ENCODE measurements around the gene ASPRV1. TPM values are rescaled to one million over a fixed set of nuclear protein-coding genes. Genes with fewer than 3 reads are reported as not detected.
A peak's percentile ranks its signal among the peaks of the same experiment; 100 is the strongest.

ASPRV1 gene
- total and polyA plus RNA-seq, 4 donors: 3.1 to 7.7 (median 6.0) TPM

- DNase-seq (ENCODE audit: low read depth in 4 of 6, low spot score in 6 of 6): no peak
- 91% methylated on average over 11 of the region's 12 CpGs for WGBS (ENCODE audit: insufficient coverage)
- Histone ChIP-seq H3K27me3 (ENCODE audit: control insufficient read depth, insufficient read depth, low read length) (no peaks in the 10 kb centered on the region), H3K4me1 (ENCODE audit: control insufficient read depth, insufficient read depth, low read length) (no peaks in the 10 kb centered on the region), H3K9me3 (ENCODE audit: control insufficient read depth, insufficient read depth, low read length) (no peaks in the 10 kb centered on the region), H3K27ac (ENCODE audit: low read depth, low read length) (no peak overlapping the region), H3K4me3 (ENCODE audit: low read depth, low read length) (no peak overlapping the region), H3K36me3 (ENCODE audit: control insufficient read depth, insufficient read depth, low read length) (peaks cover 46% of the 10 kb centered on the region)
Measured at GRCh38 chr2:69989441-69990105, 28.1 kb upstream of the ASPRV1 start.

GRCh38 chr2:69989009-69989408 lies 27.6 kb upstream of the ASPRV1 start:
- WGBS (ENCODE audit: insufficient coverage): 78% methylated on average over 2 of the region's 3 CpGs
- Histone ChIP-seq H3K36me3 (ENCODE audit: control insufficient read depth, insufficient read depth, low read length) (peaks cover 40% of the 10 kb centered on the region), H3K4me3 (ENCODE audit: low read depth, low read length) (no peak overlapping the region), H3K4me1 (ENCODE audit: control insufficient read depth, insufficient read depth, low read length) (no peaks in the 10 kb centered on the region), H3K9me3 (ENCODE audit: control insufficient read depth, insufficient read depth, low read length) (no peaks in the 10 kb centered on the region), H3K27ac (ENCODE audit: low read depth, low read length) (no peak overlapping the region), H3K27me3 (ENCODE audit: control insufficient read depth, insufficient read depth, low read length) (no peaks in the 10 kb centered on the region)
- DNase-seq (ENCODE audit: low read depth in 4 of 6, low spot score in 6 of 6): no peak

- H3K4me3 ChIP-seq (ENCODE audit: low read depth, low read length): no peak overlapping the region
- no peak for DNase-seq (ENCODE audit: low read depth in 4 of 6, low spot score in 6 of 6)
- no peaks in the 10 kb centered on the region for H3K9me3 ChIP-seq (ENCODE audit: control insufficient read depth, insufficient read depth, low read length)
- WGBS (ENCODE audit: insufficient coverage): 100% methylated on average over 4 of the region's 5 CpGs
- no peaks in the 10 kb centered on the region for H3K27me3 ChIP-seq (ENCODE audit: control insufficient read depth, insufficient read depth, low read length)
- H3K36me3 ChIP-seq (ENCODE audit: control insufficient read depth, insufficient read depth, low read length): peaks cover 37% of the 10 kb centered on the region
- no peaks in the 10 kb centered on the region for H3K4me1 ChIP-seq (ENCODE audit: control insufficient read depth, insufficient read depth, low read length)
- no peak overlapping the region for H3K27ac ChIP-seq (ENCODE audit: low read depth, low read length)
Measured at GRCh38 chr2:69988086-69988635, 26.7 kb upstream of the ASPRV1 start.

GRCh38 chr2:69986691-69987090 lies 25.3 kb upstream of the ASPRV1 start:
- DNase-seq (ENCODE audit: low read depth in 4 of 6, low spot score in 6 of 6): no peak
- no peaks in the 10 kb centered on the region for H3K4me1 ChIP-seq (ENCODE audit: control insufficient read depth, insufficient read depth, low read length)
- no peak overlapping the region for H3K27ac ChIP-seq (ENCODE audit: low read depth, low read length)
- no peak overlapping the region for H3K4me3 ChIP-seq (ENCODE audit: low read depth, low read length)
- peaks cover 34% of the 10 kb centered on the region for H3K36me3 ChIP-seq (ENCODE audit: control insufficient read depth, insufficient read depth, low read length)
- H3K27me3 ChIP-seq (ENCODE audit: control insufficient read depth, insufficient read depth, low read length): no peaks in the 10 kb centered on the region
- no peaks in the 10 kb centered on the region for H3K9me3 ChIP-seq (ENCODE audit: control insufficient read depth, insufficient read depth, low read length)
- 70% methylated on average over 2 of the region's 4 CpGs for WGBS (ENCODE audit: insufficient coverage)

GRCh38 chr2:69985688-69986087 lies 24.3 kb upstream of the ASPRV1 start:
- 91% methylated on average over 10 of the region's 10 CpGs for WGBS (ENCODE audit: insufficient coverage)
- DNase-seq (ENCODE audit: low read depth in 4 of 6, low spot score in 6 of 6): peak in 1 of 6 donors; percentile 10
- H3K27ac ChIP-seq (ENCODE audit: low read depth, low read length): no peak overlapping the region
- H3K4me3 ChIP-seq (ENCODE audit: low read depth, low read length): no peak overlapping the region
- H3K27me3 ChIP-seq (ENCODE audit: control insufficient read depth, insufficient read depth, low read length): no peaks in the 10 kb centered on the region
- H3K36me3 ChIP-seq (ENCODE audit: control insufficient read depth, insufficient read depth, low read length): peaks cover 27% of the 10 kb centered on the region
- H3K4me1 ChIP-seq (ENCODE audit: control insufficient read depth, insufficient read depth, low read length): no peaks in the 10 kb centered on the region
- H3K9me3 ChIP-seq (ENCODE audit: control insufficient read depth, insufficient read depth, low read length): no peaks in the 10 kb centered on the region

GRCh38 chr2:69985216-69985615 lies 23.8 kb upstream of the ASPRV1 start:
- Histone ChIP-seq H3K9me3 (ENCODE audit: control insufficient read depth, insufficient read depth, low read length) (no peaks in the 10 kb centered on the region), H3K4me1 (ENCODE audit: control insufficient read depth, insufficient read depth, low read length) (no peaks in the 10 kb centered on the region), H3K36me3 (ENCODE audit: control insufficient read depth, insufficient read depth, low read length) (peaks cover 24% of the 10 kb centered on the region), H3K27me3 (ENCODE audit: control insufficient read depth, insufficient read depth, low read length) (no peaks in the 10 kb centered on the region), H3K4me3 (ENCODE audit: low read depth, low read length) (no peak overlapping the region), H3K27ac (ENCODE audit: low read depth, low read length) (no peak overlapping the region)
- no peak for DNase-seq (ENCODE audit: low read depth in 4 of 6, low spot score in 6 of 6)
- WGBS (ENCODE audit: insufficient coverage): 96% methylated on average over 3 of the region's 3 CpGs

- Histone ChIP-seq H3K27ac (ENCODE audit: low read depth, low read length) (no peak overlapping the region), H3K4me1 (ENCODE audit: control insufficient read depth, insufficient read depth, low read length) (no peaks in the 10 kb centered on the region), H3K36me3 (ENCODE audit: control insufficient read depth, insufficient read depth, low read length) (peaks cover 22% of the 10 kb centered on the region), H3K27me3 (ENCODE audit: control insufficient read depth, insufficient read depth, low read length) (no peaks in the 10 kb centered on the region), H3K9me3 (ENCODE audit: control insufficient read depth, insufficient read depth, low read length) (no peaks in the 10 kb centered on the region), H3K4me3 (ENCODE audit: low read depth, low read length) (no peak overlapping the region)
- 82% methylated on average over 1 of the region's 3 CpGs for WGBS (ENCODE audit: insufficient coverage)
- no peak for DNase-seq (ENCODE audit: low read depth in 4 of 6, low spot score in 6 of 6)
Measured at GRCh38 chr2:69983392-69983966, 22.0 kb upstream of the ASPRV1 start.

- H3K27me3 ChIP-seq (ENCODE audit: control insufficient read depth, insufficient read depth, low read length): no peaks in the 10 kb centered on the region
- DNase-seq (ENCODE audit: low read depth in 4 of 6, low spot score in 6 of 6): peak in 1 of 6 donors; percentile 13
- H3K36me3 ChIP-seq (ENCODE audit: control insufficient read depth, insufficient read depth, low read length): peaks cover 19% of the 10 kb centered on the region
- no peak overlapping the region for H3K27ac ChIP-seq (ENCODE audit: low read depth, low read length)
- no peaks in the 10 kb centered on the region for H3K4me1 ChIP-seq (ENCODE audit: control insufficient read depth, insufficient read depth, low read length)
- H3K9me3 ChIP-seq (ENCODE audit: control insufficient read depth, insufficient read depth, low read length): no peaks in the 10 kb centered on the region
- no peak overlapping the region for H3K4me3 ChIP-seq (ENCODE audit: low read depth, low read length)
- WGBS (ENCODE audit: insufficient coverage): 81% methylated on average over 4 of the region's 8 CpGs
Measured at GRCh38 chr2:69979902-69980807, 18.7 kb upstream of the ASPRV1 start.

GRCh38 chr2:69977906-69978482 lies 16.6 kb upstream of the ASPRV1 start:
- H3K27ac ChIP-seq (ENCODE audit: low read depth, low read length): no peak overlapping the region
- peaks cover 16% of the 10 kb centered on the region for H3K36me3 ChIP-seq (ENCODE audit: control insufficient read depth, insufficient read depth, low read length)
- no peaks in the 10 kb centered on the region for H3K9me3 ChIP-seq (ENCODE audit: control insufficient read depth, insufficient read depth, low read length)
- H3K4me3 ChIP-seq (ENCODE audit: low read depth, low read length): no peak overlapping the region
- 79% methylated on average over 3 of the region's 4 CpGs for WGBS (ENCODE audit: insufficient coverage)
- H3K4me1 ChIP-seq (ENCODE audit: control insufficient read depth, insufficient read depth, low read length): no peaks in the 10 kb centered on the region
- H3K27me3 ChIP-seq (ENCODE audit: control insufficient read depth, insufficient read depth, low read length): no peaks in the 10 kb centered on the region
- DNase-seq (ENCODE audit: low read depth in 4 of 6, low spot score in 6 of 6): no peak
